HepG2 (cell line): ENCODE results near the gene MLX. TPM values are rescaled to one million over a fixed set of nuclear protein-coding genes. Genes with fewer than 3 reads are reported as not detected.

ENCODE experiments used
- ARHGAP35 ChIP-seq: sonication (generic); formaldehyde crosslinking; IDR thresholded peaks from 2 replicates; pipeline ENCODE4 v1.9.0; 2022; ENCODE audit warnings: mild to moderate bottlenecking, inconsistent platforms, moderate library complexity, missing genetic modification reagents, borderline replicate concordance
- E2F2 ChIP-seq: sonication (generic); formaldehyde crosslinking; IDR thresholded peaks from 2 replicates; pipeline ENCODE4 v1.4.0; 2020; ENCODE audit warnings: missing genetic modification reagents, borderline replicate concordance
- GATAD2A ChIP-seq: IDR thresholded peaks from 2 replicates; pipeline ENCODE4 v1.6.1; 2016
- GLMP ChIP-seq: sonication (generic); formaldehyde crosslinking; IDR thresholded peaks from 2 replicates; pipeline ENCODE4 v1.9.0; 2021; ENCODE audit warnings: missing genetic modification reagents, mild to moderate bottlenecking, borderline replicate concordance
- GRHL1 ChIP-seq: sonication (generic); formaldehyde crosslinking; conservative IDR thresholded peaks from 2 replicates; pipeline ENCODE4 v1.8.0; 2022; ENCODE audit warnings: missing genetic modification reagents
- MIER3 ChIP-seq: IDR thresholded peaks from 2 replicates; pipeline ENCODE4 v1.6.1; 2016; ENCODE audit warnings: missing compliant biosample characterization, borderline replicate concordance
- NFKBIZ ChIP-seq: IDR thresholded peaks from 2 replicates; pipeline ENCODE4 v1.6.1; 2018; ENCODE audit warnings: missing genetic modification reagents, missing compliant biosample characterization
- PHF20 ChIP-seq: sonication (generic); formaldehyde crosslinking; IDR thresholded peaks from 2 replicates; pipeline ENCODE4 v1.5.0; 2020; ENCODE audit warnings: mild to moderate bottlenecking, missing genetic modification reagents
- RORA ChIP-seq: sonication (generic); formaldehyde crosslinking; IDR thresholded peaks from 2 replicates; pipeline ENCODE4 v1.5.0; 2020; ENCODE audit warnings: mild to moderate bottlenecking, missing genetic modification reagents, moderate library complexity
- SNAPC4 ChIP-seq: sonication (generic); formaldehyde crosslinking; IDR thresholded peaks from 2 replicates; pipeline ENCODE4 v1.4.0; 2020; ENCODE audit warnings: mild to moderate bottlenecking, missing genetic modification reagents
- YY1 ChIP-seq: IDR thresholded peaks from 2 replicates; pipeline ENCODE4 v1.6.1; 2011; ENCODE audit warnings: low read length, low read depth, moderate library complexity, mild to moderate bottlenecking; ENCODE audit not compliant: insufficient read depth, insufficient replicate concordance
- ZBTB14 ChIP-seq: sonication (generic); formaldehyde crosslinking; IDR thresholded peaks from 2 replicates; pipeline ENCODE4 v1.4.0; 2020; ENCODE audit warnings: missing genetic modification reagents
- ZBTB26 ChIP-seq: IDR thresholded peaks from 2 replicates; pipeline ENCODE4 v1.6.1; 2016; ENCODE audit warnings: missing compliant biosample characterization, missing genetic modification reagents, borderline replicate concordance
- ZNF205 ChIP-seq: IDR thresholded peaks from 2 replicates; pipeline ENCODE4 v1.6.1; 2018; ENCODE audit warnings: missing biosample characterization, missing genetic modification reagents
- ZNF263 ChIP-seq: sonication (generic); formaldehyde crosslinking; IDR thresholded peaks from 2 replicates; pipeline ENCODE4 v1.4.0; 2020; ENCODE audit warnings: missing genetic modification reagents
- ZNF432 ChIP-seq: sonication (generic); formaldehyde crosslinking; IDR thresholded peaks from 2 replicates; pipeline ENCODE4 v1.5.0; 2020; ENCODE audit warnings: missing genetic modification reagents, mild to moderate bottlenecking, borderline replicate concordance
- ZNF776 ChIP-seq: sonication (generic); formaldehyde crosslinking; IDR thresholded peaks from 2 replicates; pipeline ENCODE4 v1.4.0; 2020; ENCODE audit warnings: mild to moderate bottlenecking, missing genetic modification reagents
- polyA plus RNA-seq, 8 experiments: library from polyadenylated mRNA; depleted of rRNA in 3 of 8; stranded (reverse) in 7 of 8; unstranded in 1 of 8; fragments of >200 nt; fragmentation: Illumina TruSeq in 4 of 8; extraction: Trizol in 4 of 8; gene quantifications; 2 replicates each; pipeline versions ENCODE4 v1.2.1 to v1.2.3, GENCODE V29; 2011 to 2016; ENCODE audit warnings: low read depth in 4 of 8, missing spikeins in 1 of 8, mixed read lengths in 1 of 8; ENCODE audit not compliant: insufficient read depth in 1 of 8
- total RNA-seq, 5 experiments: library from RNA; depleted of rRNA; stranded (reverse); fragments of >200 nt; fragmentation: Illumina TruSeq; extraction: Trizol; gene quantifications; 2 replicates each; pipeline ENCODE4 v1.2.3, GENCODE V29; 2016; ENCODE audit warnings: low read depth in 1 of 5

The MLX gene
- total and polyA plus RNA-seq, 2 of the 13 experiments (the other 11 are each of a cell fraction or from before 2014, with no cell fraction given), result 38.9 to 74.4 TPM

GRCh38 chr17:42609182-42609813, 42.4 kb downstream of the MLX start, which contains the start of the genes RETREG3 and TUBG1 (continued):
- TF ChIP-seq ZBTB14 (CRISPR knock-in tag) (peak; percentile 69; the same call in 1 of the 2 replicates), E2F2 (CRISPR knock-in tag) (0 out of 2 replicates have a peak, but pooled peaks have one; percentile 84), SNAPC4 (CRISPR knock-in tag) (no peak; the same call in 1 of the 2 replicates), GLMP (CRISPR knock-in tag) (no peak), YY1 (peak; percentile 57), ZBTB26 (CRISPR knock-in tag) (no peak; the same call in 1 of the 2 replicates), GRHL1 (no peak), ZNF432 (CRISPR knock-in tag) (no peak), NFKBIZ (CRISPR knock-in tag) (peak; percentile 72; the same call in 1 of the 2 replicates), ZNF263 (CRISPR knock-in tag) (no peak), RORA (CRISPR knock-in tag) (no peak), PHF20 (peak; percentile 80), GATAD2A (CRISPR knock-in tag) (no peak; the same call in 1 of the 2 replicates), ZNF205 (CRISPR knock-in tag) (no peak; the same call in 1 of the 2 replicates), ZNF776 (peak; percentile 95; the same call in 1 of the 2 replicates), ARHGAP35 (CRISPR knock-in tag) (peak; percentile 72; the same call in 1 of the 2 replicates), MIER3 (CRISPR knock-in tag) (0 out of 2 replicates have a peak, but pooled peaks have one; percentile 7)
